CD14-positive monocyte (primary cell): ENCODE results near the gene DDX47. TPM values are rescaled to one million over a fixed set of nuclear protein-coding genes. Genes with fewer than 3 reads are reported as not detected.

Experiments
- DNase-seq, 3 donors: peaks; one replicate each; pipeline ENCODE4 v3.0.0-alpha.2; 2011 to 2022
- H2AFZ ChIP-seq: 2 replicates; pipeline ENCODE4 v1.6.0; 2012; ENCODE audit warnings: mild to moderate bottlenecking, low read depth, low read length, inconsistent platforms; ENCODE audit not compliant: insufficient read depth, poor library complexity, severe bottlenecking
- H3K27ac ChIP-seq, 2 donors: 1 replicate in 1 of 2; 2 replicates in 1 of 2; pipeline ENCODE4 v1.5.1; 2012 to 2013; ENCODE audit warnings: low read length in 2 of 2, control low read depth in 1 of 2, inconsistent platforms in 1 of 2, low read depth in 1 of 2, mild to moderate bottlenecking in 1 of 2
- H3K27me3 ChIP-seq, 2 donors: one replicate each; pipeline versions ENCODE4 v1.6.0 to v1.6.1; 2011 to 2013; ENCODE audit warnings: low read length in 2 of 2; ENCODE audit not compliant: control insufficient read depth in 2 of 2, insufficient read depth in 2 of 2
- H3K36me3 ChIP-seq, 2 donors: replicated peaks in 1 of 2; 1 replicate in 1 of 2; 2 replicates in 1 of 2; pipeline versions ENCODE4 v1.5.1 to v1.6.1; 2012 to 2013; ENCODE audit warnings: low read length in 2 of 2, control low read depth in 1 of 2, inconsistent platforms in 1 of 2, mild to moderate bottlenecking in 1 of 2; ENCODE audit not compliant: insufficient read depth in 2 of 2, control insufficient read depth in 1 of 2
- H3K4me1 ChIP-seq, 2 donors: 1 replicate in 1 of 2; 2 replicates in 1 of 2; pipeline versions ENCODE4 v1.5.1 to v1.6.1; 2012 to 2013; ENCODE audit warnings: low read length in 2 of 2, control low read depth in 1 of 2, inconsistent platforms in 1 of 2, mild to moderate bottlenecking in 1 of 2, moderate library complexity in 1 of 2; ENCODE audit not compliant: insufficient read depth in 2 of 2, control insufficient read depth in 1 of 2
- H3K4me2 ChIP-seq: replicated peaks from 2 replicates; pipeline ENCODE3; 2012; ENCODE audit warnings: low read length, moderate library complexity, mild to moderate bottlenecking; ENCODE audit not compliant: poor library complexity, severe bottlenecking; ENCODE audit errors: extremely low read depth
- H3K4me3 ChIP-seq, 3 experiments: fragments of 200-600 bp in 1 of 3; sonication (generic) in 1 of 3; replicated peaks in 1 of 3; 1 replicate in 2 of 3; 2 replicates in 1 of 3; pipeline ENCODE4 v1.5.1; 2011 to 2013; ENCODE audit warnings: low read length in 3 of 3, mild to moderate bottlenecking in 3 of 3, control low read depth in 2 of 3, low read depth in 2 of 3, inconsistent platforms in 1 of 3, moderate library complexity in 1 of 3
- H3K79me2 ChIP-seq: 2 replicates; pipeline ENCODE4 v1.6.0; 2012; ENCODE audit warnings: mild to moderate bottlenecking, control low read depth, inconsistent platforms, low read length, moderate library complexity; ENCODE audit not compliant: insufficient read depth
- H3K9ac ChIP-seq: 2 replicates; pipeline ENCODE4 v1.6.0; 2017; ENCODE audit warnings: low read length, mild to moderate bottlenecking; ENCODE audit not compliant: insufficient read depth, poor library complexity, severe bottlenecking
- H3K9me3 ChIP-seq, 2 donors: replicated peaks in 1 of 2; 1 replicate in 1 of 2; 2 replicates in 1 of 2; pipeline versions ENCODE4 v1.5.1 to v1.6.1; 2012 to 2013; ENCODE audit warnings: low read length in 2 of 2, control low read depth in 1 of 2; ENCODE audit not compliant: control insufficient read depth in 1 of 2, insufficient read depth in 1 of 2
- H4K20me1 ChIP-seq: 2 replicates; pipeline ENCODE4 v1.6.0; 2012; ENCODE audit warnings: mild to moderate bottlenecking, low read length, control low read depth, moderate library complexity; ENCODE audit not compliant: insufficient read depth
- H3K27ac Mint-ChIP-seq, 7 donors: one replicate each; pipeline ENCODE4 v1.8.0; 2020; ENCODE audit warnings: mild to moderate bottlenecking in 7 of 7, mixed read lengths in 7 of 7, moderate library complexity in 6 of 7, inconsistent platforms in 2 of 7
- H3K27me3 Mint-ChIP-seq, 3 donors: one replicate each; pipeline ENCODE4 v1.8.0; 2021 to 2022; ENCODE audit warnings: low read depth in 3 of 3, mild to moderate bottlenecking in 3 of 3, mixed read lengths in 3 of 3, moderate library complexity in 3 of 3, inconsistent platforms in 1 of 3
- H3K36me3 Mint-ChIP-seq, 2 donors: one replicate each; pipeline ENCODE4 v1.8.0; 2020; ENCODE audit warnings: mixed read lengths in 2 of 2, inconsistent platforms in 1 of 2, mild to moderate bottlenecking in 1 of 2
- H3K4me1 Mint-ChIP-seq: one replicate; pipeline ENCODE4 v1.8.0; 2020; ENCODE audit warnings: mild to moderate bottlenecking, mixed read lengths
- H3K4me3 Mint-ChIP-seq, 2 donors: one replicate each; pipeline ENCODE4 v1.8.0; 2020; ENCODE audit warnings: mild to moderate bottlenecking in 2 of 2, mixed read lengths in 2 of 2, moderate library complexity in 1 of 2
- H3K9me3 Mint-ChIP-seq, 7 donors: one replicate each; pipeline ENCODE4 v1.8.0; 2020 to 2022; ENCODE audit warnings: mixed read lengths in 7 of 7, mild to moderate bottlenecking in 6 of 7, moderate library complexity in 6 of 7, inconsistent platforms in 2 of 7
- CTCF ChIP-seq: fragments of 200-600 bp; IDR thresholded peaks from one replicate; pipeline ENCODE4 v1.8.0; 2022; ENCODE audit warnings: antibody characterized with exemption, mild to moderate bottlenecking
- WGBS: methylation state at CpG from one replicate; pipeline ENCODE4 v1.1.5; 2013; ENCODE audit warnings: missing lambda C conversion rate; ENCODE audit not compliant: insufficient coverage; 5-methylcytosine and 5-hydroxymethylcytosine counted together
- intact Hi-C, 2 donors: fragments of 100-400 bp; cut with micrococcal nuclease; formaldehyde crosslinking; loops; one replicate each; pipeline versions ENCODE4 v1.15.0 to v1.15.1; 2023
- polyA plus RNA-seq, 3 donors: library from polyadenylated mRNA; depleted of rRNA in 1 of 3; unstranded in 2 of 3; stranded (reverse) in 1 of 3; fragments of 300-500 nt in 2 of 3; fragments of >200 nt in 1 of 3; fragmentation: Illumina TruSeq in 2 of 3; gene quantifications; 1 replicate in 2 of 3; 2 replicates in 1 of 3; pipeline ENCODE4 v1.2.3, GENCODE V29; 2012 to 2021

Gene DDX47
- polyA plus RNA-seq, 3 donors: 27.6 to 35.2 (median 30.1) TPM

DNA sequence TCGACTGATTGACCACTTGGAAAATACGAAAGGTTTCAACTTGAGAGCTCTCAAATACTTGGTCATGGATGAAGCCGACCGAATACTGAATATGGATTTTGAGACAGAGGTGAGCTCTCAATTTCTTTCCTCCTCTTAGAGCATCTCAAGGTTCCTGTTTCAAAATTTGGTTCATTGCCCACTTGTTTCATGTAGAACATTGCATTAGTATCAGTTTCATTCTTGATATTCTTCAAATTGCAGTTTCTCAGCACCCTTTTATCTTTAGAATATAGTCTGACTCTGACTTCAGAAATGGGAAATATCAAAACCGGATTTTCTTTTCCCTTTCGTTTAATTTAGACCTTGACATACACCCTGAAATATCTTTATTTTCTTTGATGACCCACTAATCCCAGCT lies 8.8 kb downstream of the DDX47 start:
- no peak for TF ChIP-seq CTCF
- H3K27ac ChIP-seq: no peak overlapping the region
- H3K27me3 ChIP-seq: no peaks in the 10 kb centered on the region
- H3K79me2 ChIP-seq: peaks cover 32% of the 10 kb centered on the region
- Mint-ChIP-seq H3K9me3 (peaks cover 0 to 3% (median 0%) of the 10 kb centered on the region in 7 donors), H3K4me3 (no peak overlapping the region), H3K4me1 (peaks cover 13% of the 10 kb centered on the region), H3K36me3 (peaks cover 67 to 74% of the 10 kb centered on the region in 2 donors), H3K27ac (no peak overlapping the region), H3K27me3 (no peaks in the 10 kb centered on the region)
- no peak overlapping the region for H3K4me3 ChIP-seq
- WGBS: no CpG with 5 or more reads among the region's 6 CpGs
- peaks cover 68 to 81% of the 10 kb centered on the region in 2 donors for H3K36me3 ChIP-seq
- no peak overlapping the region for H2AFZ ChIP-seq
- no peak overlapping the region for H3K9ac ChIP-seq
- no peak overlapping the region for H3K4me2 ChIP-seq
- no peaks in the 10 kb centered on the region for H3K9me3 ChIP-seq
- H4K20me1 ChIP-seq: no peaks in the 10 kb centered on the region
- DNase-seq: no peak
- intact Hi-C loops: no loop called here
- peaks cover 7 to 13% of the 10 kb centered on the region in 2 donors for H3K4me1 ChIP-seq

DNA sequence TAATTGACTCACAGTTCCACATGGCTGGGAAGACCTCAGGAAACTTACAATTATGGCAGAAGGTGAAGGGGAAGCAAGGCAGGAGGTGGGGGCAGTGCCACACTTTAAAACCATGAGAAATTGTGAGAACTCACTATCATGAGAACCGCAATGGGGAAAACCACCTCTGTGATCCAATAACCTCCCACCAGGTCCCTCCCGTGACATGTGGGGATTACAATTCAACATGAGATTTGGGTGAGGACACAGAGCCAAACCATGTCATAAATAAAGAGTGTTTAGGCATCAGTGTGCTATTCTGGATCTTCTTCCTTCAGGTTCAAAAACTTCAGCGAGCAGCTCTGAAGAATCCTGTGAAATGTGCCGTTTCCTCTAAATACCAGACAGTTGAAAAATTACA lies 9.7 kb downstream of the DDX47 start:
- H3K9ac ChIP-seq: no peak overlapping the region

More for the DNA sequence above, 9.7 kb downstream of the DDX47 start:
- H2AFZ ChIP-seq: no peak overlapping the region
- peaks cover 77 to 90% of the 10 kb centered on the region in 2 donors for H3K36me3 ChIP-seq
- H3K9me3 ChIP-seq: no peaks in the 10 kb centered on the region
- no peaks in the 10 kb centered on the region for H3K27me3 ChIP-seq
- no peak overlapping the region for H3K4me3 ChIP-seq
- H3K4me1 ChIP-seq: peaks cover 0 to 4% of the 10 kb centered on the region in 2 donors
- Mint-ChIP-seq H3K36me3 (peaks cover 75 to 83% of the 10 kb centered on the region in 2 donors), H3K27me3 (no peaks in the 10 kb centered on the region), H3K9me3 (peaks cover 0 to 3% (median 0%) of the 10 kb centered on the region in 7 donors), H3K4me1 (peaks cover 4% of the 10 kb centered on the region), H3K27ac (no peak overlapping the region), H3K4me3 (no peak overlapping the region)
- WGBS: no CpG with 5 or more reads among the region's 4 CpGs
- no peak for TF ChIP-seq CTCF
- DNase-seq: no peak
- no peak overlapping the region for H3K27ac ChIP-seq
- no peaks in the 10 kb centered on the region for H4K20me1 ChIP-seq
- H3K79me2 ChIP-seq: peaks cover 23% of the 10 kb centered on the region
- intact Hi-C loops: no loop called here
- H3K4me2 ChIP-seq: no peak overlapping the region
